ENCODE data around the gene MXI1.

MXI1 gene

DNA sequence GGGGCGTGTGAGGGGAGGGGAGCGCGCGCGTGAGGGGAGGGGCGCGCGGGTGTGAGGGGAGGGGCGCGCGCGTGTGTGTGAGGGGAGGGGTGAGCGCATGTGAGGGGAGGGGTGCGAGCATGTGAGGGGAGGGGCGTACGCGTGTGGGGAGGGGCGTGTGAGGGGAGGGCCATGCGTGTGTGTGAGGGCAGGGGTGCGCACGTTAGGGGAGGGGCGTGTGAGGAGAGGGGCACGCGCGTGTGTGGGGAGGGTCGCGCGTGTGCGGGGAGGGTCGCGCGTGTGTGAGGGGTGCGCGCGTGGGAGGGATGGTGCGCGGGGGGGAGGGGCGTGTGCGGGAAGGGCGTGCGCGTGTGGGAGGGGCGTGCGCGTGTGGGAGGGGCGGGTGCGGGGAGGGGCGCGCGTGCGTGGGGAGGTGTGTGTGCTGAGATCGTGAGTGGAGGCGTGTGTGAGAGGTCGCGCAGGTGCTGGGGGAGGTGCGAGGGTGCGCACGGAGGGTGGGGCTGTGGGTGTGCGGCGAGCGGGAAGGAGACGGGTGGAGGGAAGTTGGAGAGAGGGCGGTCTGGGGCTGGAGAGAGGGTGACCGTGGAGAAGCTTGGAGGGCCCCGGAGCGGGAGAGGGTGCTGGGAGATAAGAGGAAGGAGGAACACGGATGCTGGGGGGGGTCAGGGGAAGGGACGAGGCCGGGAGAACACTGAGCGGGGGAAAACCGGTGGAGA, 19.7 kb downstream of the MXI1 start:
- H3K4me3 ChIP-seq (ENCODE audit: low read length, poor library complexity, severe bottlenecking), result peak overlapping the region; percentile 76
- H3F3A ChIP-seq (ENCODE audit: low read depth), result no peaks in the 10 kb centered on the region
- peak overlapping the region; percentile 73 for H3K9ac ChIP-seq (ENCODE audit: low read depth, low read length, poor library complexity, severe bottlenecking)
- peaks cover 10% of the 10 kb centered on the region for H3K4me1 ChIP-seq (ENCODE audit: insufficient read depth, low read length, poor library complexity, severe bottlenecking)
- H3K79me2 ChIP-seq (ENCODE audit: insufficient read depth, low read length), result peaks cover 3% of the 10 kb centered on the region; the same call in 1 of the 2 replicates
- H3K36me3 ChIP-seq (ENCODE audit: insufficient read depth, low read length), result no peaks in the 10 kb centered on the region; the same call in 1 of the 2 replicates
- peak overlapping the region; percentile 70 for H2AFZ ChIP-seq (ENCODE audit: low read length)
- no peaks in the 10 kb centered on the region for H3K9me3 ChIP-seq (ENCODE audit: insufficient read depth, low read depth, low read length)
- no peaks in the 10 kb centered on the region for H3K27me3 ChIP-seq (ENCODE audit: insufficient read depth, low read length, poor library complexity, severe bottlenecking)
- H3K4me2 ChIP-seq (ENCODE audit: low read depth, low read length, poor library complexity, severe bottlenecking), result peak overlapping the region; percentile 82
- no peaks in the 10 kb centered on the region for H4K20me1 ChIP-seq (ENCODE audit: insufficient read depth, low read length, poor library complexity, severe bottlenecking)
- H3K9me2 ChIP-seq (replicated peaks; ENCODE audit: low read depth, low read length), result no peaks in the 10 kb centered on the region
- no peak for TF ChIP-seq CTCF (conservative IDR thresholded peaks at IDR 0.05; ENCODE audit: low read length)
- TF ChIP-seq EZH2phosphoT487 (IDR thresholded peaks at IDR 0.05; ENCODE audit: borderline replicate concordance), result no peak

DNA sequence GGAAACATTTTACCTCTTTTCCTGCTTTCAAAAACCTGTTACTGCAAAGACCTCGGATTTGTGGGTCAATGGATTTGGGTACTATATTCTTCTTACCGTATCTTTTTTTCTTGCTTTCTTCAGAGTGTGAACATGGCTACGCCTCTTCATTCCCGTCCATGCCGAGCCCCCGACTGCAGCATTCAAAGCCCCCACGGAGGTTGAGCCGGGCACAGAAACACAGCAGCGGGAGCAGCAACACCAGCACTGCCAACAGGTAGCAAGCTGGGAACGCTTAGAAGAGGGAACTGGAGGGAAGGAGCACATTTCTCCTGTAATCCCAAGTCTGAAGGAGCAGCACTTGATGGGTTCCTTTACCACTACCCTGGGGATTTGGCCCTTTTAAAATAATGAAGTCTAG, 20.7 kb downstream of the MXI1 start:
- H3F3A ChIP-seq (ENCODE audit: low read depth), result no peaks in the 10 kb centered on the region
- no peaks in the 10 kb centered on the region for H3K9me2 ChIP-seq (replicated peaks; ENCODE audit: low read depth, low read length)
- peak overlapping the region; percentile 73 for H3K9ac ChIP-seq (ENCODE audit: low read depth, low read length, poor library complexity, severe bottlenecking)
- no peak overlapping the region for H2AFZ ChIP-seq (ENCODE audit: low read length)
- H3K4me1 ChIP-seq (ENCODE audit: insufficient read depth, low read length, poor library complexity, severe bottlenecking), result peaks cover 5% of the 10 kb centered on the region
- H3K4me2 ChIP-seq (ENCODE audit: low read depth, low read length, poor library complexity, severe bottlenecking), result peak overlapping the region; percentile 82
- no peaks in the 10 kb centered on the region; the same call in 1 of the 2 replicates for H3K36me3 ChIP-seq (ENCODE audit: insufficient read depth, low read length)
- H4K20me1 ChIP-seq (ENCODE audit: insufficient read depth, low read length, poor library complexity, severe bottlenecking), result no peaks in the 10 kb centered on the region
- no peaks in the 10 kb centered on the region for H3K9me3 ChIP-seq (ENCODE audit: insufficient read depth, low read depth, low read length)
- H3K79me2 ChIP-seq (ENCODE audit: insufficient read depth, low read length), result peaks cover 3% of the 10 kb centered on the region; the same call in 1 of the 2 replicates
- TF ChIP-seq EZH2phosphoT487 (IDR thresholded peaks at IDR 0.05; ENCODE audit: borderline replicate concordance) (no peak), CTCF (conservative IDR thresholded peaks at IDR 0.05; ENCODE audit: low read length) (no peak)
- no peaks in the 10 kb centered on the region for H3K27me3 ChIP-seq (ENCODE audit: insufficient read depth, low read length, poor library complexity, severe bottlenecking)
- peak overlapping the region; percentile 76 for H3K4me3 ChIP-seq (ENCODE audit: low read length, poor library complexity, severe bottlenecking)

GRCh38 chr10:110229155-110229554, 21.8 kb downstream of the MXI1 start:
- Histone ChIP-seq H3K9me3 (ENCODE audit: insufficient read depth, low read depth, low read length) (no peaks in the 10 kb centered on the region), H3K4me2 (ENCODE audit: low read depth, low read length, poor library complexity, severe bottlenecking) (no peak overlapping the region), H3K36me3 (ENCODE audit: insufficient read depth, low read length) (no peaks in the 10 kb centered on the region; the same call in 1 of the 2 replicates), H3K79me2 (ENCODE audit: insufficient read depth, low read length) (peaks cover 3% of the 10 kb centered on the region; the same call in 1 of the 2 replicates), H3K4me3 (ENCODE audit: low read length, poor library complexity, severe bottlenecking) (no peak overlapping the region), H2AFZ (ENCODE audit: low read length) (no peak overlapping the region), H3K4me1 (ENCODE audit: insufficient read depth, low read length, poor library complexity, severe bottlenecking) (peaks cover 5% of the 10 kb centered on the region), H4K20me1 (ENCODE audit: insufficient read depth, low read length, poor library complexity, severe bottlenecking) (no peaks in the 10 kb centered on the region), H3K9ac (ENCODE audit: low read depth, low read length, poor library complexity, severe bottlenecking) (no peak overlapping the region), H3K27me3 (ENCODE audit: insufficient read depth, low read length, poor library complexity, severe bottlenecking) (no peaks in the 10 kb centered on the region), H3K9me2 (replicated peaks; ENCODE audit: low read depth, low read length) (no peaks in the 10 kb centered on the region), H3F3A (ENCODE audit: low read depth) (no peaks in the 10 kb centered on the region)
- no peak for TF ChIP-seq EZH2phosphoT487 (IDR thresholded peaks at IDR 0.05; ENCODE audit: borderline replicate concordance)
- no peak for TF ChIP-seq CTCF (conservative IDR thresholded peaks at IDR 0.05; ENCODE audit: low read length)

Measured in Loucy (cell line).